ENCODE results near the gene MMP23B.
"Not testable (repeated sequence)": the region's sequence is repeated elsewhere in the genome, so short reads cannot be mapped to it uniquely, and the experiment has no call there.

Gene MMP23B

GRCh38 chr1:1630965-1631781 lies 800 bp upstream of the MMP23B start:
- DNase-seq (ENCODE audit: low read depth): no peak

DNA sequence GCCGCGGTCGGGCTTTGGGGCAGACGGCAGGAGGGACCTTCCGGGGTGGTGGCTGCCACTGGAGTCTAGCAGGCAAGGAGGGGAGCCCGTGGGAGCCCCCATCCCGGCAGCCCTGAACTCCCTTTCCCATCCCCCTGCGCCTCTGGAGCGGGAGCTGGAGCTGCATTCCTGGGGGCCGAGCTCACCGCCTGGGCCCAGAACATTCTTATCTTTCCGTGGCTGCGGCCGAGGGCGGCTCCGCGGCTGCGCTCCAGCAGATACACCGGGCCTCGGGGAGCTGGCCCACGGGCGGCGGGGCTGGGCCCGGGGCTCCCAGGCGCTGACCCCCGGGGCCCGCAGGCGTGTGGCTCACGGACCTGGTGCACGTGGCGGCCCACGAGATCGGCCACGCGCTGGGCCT lies 1.4 kb downstream of the MMP23B start:
- DNase-seq (ENCODE audit: low read depth): not testable (repeated sequence)

- not testable (repeated sequence) for DNase-seq (ENCODE audit: low read depth)
These were observed 2.6 kb downstream of the MMP23B start for GRCh38 chr1:1634613-1635012.

DNA sequence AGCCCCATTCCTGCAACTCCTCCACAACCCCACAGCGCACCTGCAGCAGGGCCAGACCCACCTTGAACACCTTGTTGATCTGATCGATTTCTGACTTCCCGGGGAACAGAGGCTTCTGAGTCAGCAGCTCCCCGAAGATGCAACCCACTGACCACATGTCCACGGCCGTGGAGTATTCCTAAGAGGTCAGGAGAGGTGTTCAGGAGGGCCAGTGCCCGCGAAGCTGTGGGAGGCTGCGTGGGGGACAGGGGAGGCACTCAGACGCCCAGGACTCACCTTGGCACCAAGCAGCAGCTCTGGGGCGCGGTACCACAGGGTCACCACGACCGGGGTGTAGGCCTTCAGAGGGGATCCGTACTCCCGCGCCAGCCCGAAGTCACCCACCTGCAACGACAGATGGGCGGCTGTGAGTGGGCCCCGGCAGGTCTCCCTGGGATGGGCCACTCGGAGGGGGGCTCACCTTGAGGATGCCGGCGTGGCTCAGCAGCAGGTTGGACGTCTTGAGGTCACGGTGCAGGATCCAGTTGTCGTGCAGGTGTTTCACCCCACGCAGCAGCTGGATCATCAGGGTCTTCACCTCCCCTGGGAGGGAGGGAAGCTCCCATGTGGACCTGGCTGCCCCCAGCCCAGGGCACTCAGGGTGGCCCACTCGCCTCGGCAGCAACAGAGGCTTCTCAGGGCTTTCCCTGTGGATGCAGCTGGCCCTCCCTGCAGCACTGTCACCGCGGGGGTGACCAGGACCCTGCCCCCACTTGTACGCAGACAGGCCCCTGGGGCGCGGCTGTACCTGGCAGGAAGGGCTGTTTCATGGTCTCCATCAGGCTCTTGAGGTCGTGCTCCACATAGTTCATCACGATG lies 4.9 kb downstream of the MMP23B start:
- DNase-seq (ENCODE audit: low read depth): not testable (repeated sequence)

DNA sequence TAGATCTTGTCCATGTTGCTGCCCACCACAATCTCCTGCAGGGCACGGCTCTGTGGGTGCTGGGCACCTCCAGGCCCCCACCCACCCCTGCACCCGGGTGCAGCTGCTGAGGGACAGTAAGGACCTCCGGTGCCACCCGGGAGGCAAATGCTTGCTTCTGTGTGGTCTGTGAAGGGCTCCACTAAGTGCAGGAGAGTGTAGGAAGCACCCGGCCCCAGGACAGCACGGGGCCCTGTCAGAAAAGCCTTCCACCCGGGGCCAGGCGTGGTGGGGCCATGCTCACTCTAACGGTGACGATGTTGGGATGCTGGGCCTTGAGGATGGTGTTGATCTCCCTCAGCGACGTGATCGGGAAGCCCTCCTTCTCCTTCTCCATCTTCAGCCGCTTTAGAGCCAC lies 5.5 kb downstream of the MMP23B start:
- DNase-seq (ENCODE audit: low read depth): not testable (repeated sequence)

- not testable (repeated sequence) for DNase-seq (ENCODE audit: low read depth)
These were observed 6.6 kb downstream of the MMP23B start for GRCh38 chr1:1638528-1638927.

DNA sequence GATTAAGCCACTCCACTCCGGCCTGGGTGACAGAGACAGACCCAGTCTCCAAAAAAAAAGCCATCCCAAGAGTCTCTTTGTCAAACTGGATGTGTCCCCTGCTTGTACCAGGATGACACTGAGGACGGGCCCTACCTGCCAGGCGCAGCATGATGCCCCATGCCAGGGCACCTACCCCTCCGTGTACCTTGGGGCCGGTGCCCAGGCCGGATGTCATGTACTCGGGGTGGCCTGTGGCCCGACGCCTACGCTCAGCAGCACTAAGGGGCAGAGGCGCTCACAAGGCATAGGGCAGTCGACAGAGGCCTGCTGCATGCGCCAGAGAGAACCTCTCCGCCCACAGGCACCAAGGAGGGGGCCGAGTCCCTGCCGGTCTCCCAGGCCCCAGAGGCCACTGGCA lies 7.4 kb downstream of the MMP23B start:
- not testable (repeated sequence) for DNase-seq (ENCODE audit: low read depth)

GRCh38 chr1:1640081-1640480 lies 8.1 kb downstream of the MMP23B start:
- DNase-seq (ENCODE audit: low read depth): not testable (repeated sequence)

- DNase-seq (ENCODE audit: low read depth): not testable (repeated sequence)
These were observed 8.9 kb downstream of the MMP23B start for GRCh38 chr1:1640711-1641461.

DNA sequence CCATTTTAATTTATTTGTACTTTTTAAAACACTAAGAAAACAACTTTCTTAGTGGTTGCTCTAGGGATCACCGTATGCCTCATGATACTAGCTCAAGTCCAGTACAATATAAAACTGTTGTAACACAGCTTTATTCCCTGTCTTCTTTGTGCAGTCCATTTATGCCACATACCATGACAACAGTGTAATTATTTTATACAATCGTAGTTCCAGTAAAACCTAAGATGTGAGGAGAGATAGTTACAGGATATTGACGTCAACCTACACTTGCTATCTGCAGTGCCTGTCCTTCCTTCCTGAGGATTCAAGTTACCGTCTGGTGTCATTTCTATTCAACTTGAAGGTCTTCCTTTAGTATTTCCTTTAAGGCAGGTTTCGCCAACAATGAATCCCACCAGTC lies 14.4 kb downstream of the MMP23B start:
- DNase-seq (ENCODE audit: low read depth): not testable (repeated sequence)

DNA sequence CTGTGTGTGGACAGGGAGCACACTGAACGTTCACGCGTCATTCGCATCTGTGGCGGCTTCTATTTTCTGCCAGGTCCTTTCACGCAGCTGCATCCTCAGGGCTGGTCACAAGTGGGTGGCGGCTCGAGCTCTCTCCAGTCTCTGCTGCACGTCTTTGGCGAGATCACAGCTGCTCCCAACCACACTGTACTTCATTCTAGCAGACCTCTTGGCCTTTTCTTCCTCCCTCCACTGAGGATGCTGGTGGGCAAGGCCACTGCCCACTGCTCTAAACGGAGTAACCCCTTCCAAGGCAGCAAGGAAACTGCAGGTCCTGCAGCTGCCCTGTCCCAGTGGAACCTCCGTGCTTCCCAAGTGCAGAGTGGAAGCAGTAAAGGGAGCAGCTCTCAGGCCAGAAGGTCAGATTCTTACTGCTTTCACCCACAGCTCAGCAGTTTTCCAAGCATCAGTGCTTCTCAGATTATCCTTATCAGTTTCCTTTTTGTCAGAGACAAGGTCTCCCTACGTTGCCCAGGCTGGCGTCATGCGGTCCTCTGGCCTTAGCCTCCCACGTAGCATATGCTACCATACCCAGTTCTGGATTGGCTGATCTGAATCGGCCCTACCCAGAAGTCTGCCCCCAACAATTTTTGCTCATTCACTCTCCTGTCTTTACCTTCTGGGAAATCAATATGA lies 15.7 kb downstream of the MMP23B start:
- not testable (repeated sequence) for DNase-seq (ENCODE audit: low read depth)

- DNase-seq (ENCODE audit: low read depth): not testable (repeated sequence)
These were observed 16.3 kb downstream of the MMP23B start for GRCh38 chr1:1648265-1648664.

GRCh38 chr1:1658583-1659549 lies 26.9 kb downstream of the MMP23B start, which contains the start of gene CDK11B:
Gene CDK11B, minus strand, starts transcription at chr1:1659004. Its CDS starts 1,519 bp downstream, at chr1:1657485.
- peak; percentile 99 for DNase-seq (ENCODE audit: low read depth)

DNA sequence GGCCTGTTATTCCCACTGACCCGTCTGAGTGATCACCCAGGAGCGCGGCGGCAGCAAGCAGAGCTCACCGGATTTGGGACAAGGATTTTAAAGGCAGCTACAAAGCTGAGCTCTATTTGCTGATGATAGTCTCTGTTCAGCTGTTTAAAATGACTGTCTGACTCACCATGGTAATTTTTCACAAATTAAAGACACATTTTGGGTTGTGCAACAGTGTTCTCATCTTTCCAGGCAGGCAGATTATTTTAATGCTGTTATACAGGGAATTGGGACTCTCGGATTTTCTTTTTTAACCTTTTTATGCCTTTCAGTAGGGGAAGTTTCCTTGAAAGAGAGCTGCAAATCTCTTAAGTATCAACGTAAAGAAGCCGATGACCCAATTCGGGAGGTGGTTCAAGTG lies 30.4 kb downstream of the MMP23B start:
- DNase-seq (ENCODE audit: low read depth): not testable (repeated sequence)

- DNase-seq (ENCODE audit: low read depth): peak; percentile 27
These were observed 31.0 kb downstream of the MMP23B start for GRCh38 chr1:1662830-1663560.

DNA sequence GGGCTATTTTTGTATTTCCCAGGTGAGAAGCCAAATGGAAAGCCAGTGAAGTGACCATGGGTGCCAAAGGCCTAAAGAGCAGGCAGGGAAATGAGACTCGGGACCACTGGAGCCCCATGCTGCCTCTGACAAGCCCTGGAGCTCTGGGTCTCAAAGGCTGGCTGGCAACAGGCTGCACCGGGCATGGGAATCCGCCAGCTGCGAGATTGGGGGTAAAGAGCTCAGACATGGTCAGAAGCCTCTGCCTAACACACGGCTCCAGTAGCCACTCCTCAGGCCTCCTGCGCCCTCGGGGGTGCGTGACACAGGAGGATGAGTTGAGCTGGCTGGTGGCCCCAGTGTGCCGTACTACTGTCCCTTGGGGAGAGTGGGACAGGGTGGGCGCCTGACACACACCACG lies 32.3 kb downstream of the MMP23B start:
- not testable (repeated sequence) for DNase-seq (ENCODE audit: low read depth)

DNA sequence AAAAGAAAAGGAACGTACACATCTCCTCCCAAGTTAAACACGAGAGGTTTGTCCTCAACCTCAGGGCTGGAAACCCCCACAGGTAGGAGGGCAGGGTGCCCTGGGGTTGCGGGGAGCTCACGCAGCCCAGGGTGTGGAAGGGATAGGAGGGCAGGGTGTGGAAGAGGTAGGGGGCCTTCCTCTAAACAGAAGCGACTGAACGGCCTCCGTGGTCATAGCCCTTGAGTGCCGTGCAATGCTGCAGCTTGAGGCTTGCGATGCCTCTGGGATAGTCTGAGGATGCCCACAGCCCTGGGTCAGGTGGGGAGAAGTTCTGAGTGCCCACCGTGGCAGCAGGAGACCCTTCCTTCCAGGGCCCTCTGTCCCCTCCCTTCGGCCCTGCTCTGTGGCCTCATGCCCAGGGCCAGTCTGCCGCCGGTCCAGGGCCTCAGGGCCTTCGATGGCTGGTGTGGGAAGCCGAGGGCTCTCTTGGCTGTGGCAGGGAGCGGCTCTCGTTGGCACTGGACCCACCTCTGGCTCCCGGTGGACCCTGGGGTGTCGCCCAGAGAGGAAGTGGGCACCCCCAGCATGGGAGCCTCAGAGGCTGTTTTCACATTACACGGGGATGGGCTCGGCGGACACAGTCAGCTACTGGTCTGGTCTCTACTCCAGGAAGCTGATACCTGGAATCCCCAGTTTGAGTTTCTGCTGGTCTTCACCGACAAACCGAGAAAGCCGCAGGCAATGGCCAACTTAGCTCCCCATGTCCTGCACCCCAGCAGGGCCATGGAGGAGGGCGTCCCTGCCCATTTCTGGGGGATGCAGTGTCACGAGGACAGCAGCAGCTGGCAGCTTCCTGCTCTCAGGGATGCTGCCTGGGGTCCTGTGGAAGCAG lies 33.2 kb downstream of the MMP23B start:
- no peak for DNase-seq (ENCODE audit: low read depth)

- DNase-seq (ENCODE audit: low read depth): no peak
These were observed 33.9 kb downstream of the MMP23B start for GRCh38 chr1:1665815-1666251.

- no peak for DNase-seq (ENCODE audit: low read depth)
These were observed 34.6 kb downstream of the MMP23B start for GRCh38 chr1:1666526-1666925.
